HAP-1 (cell line): ENCODE data around the gene KRI1.
A peak's percentile ranks its signal among the peaks of the same experiment; 100 is the strongest.
"Not testable (repeated sequence)": the region's sequence is repeated elsewhere in the genome, so short reads cannot be mapped to it uniquely, and the experiment has no call there.

Source experiments
- DNase-seq, 2 experiments: peaks; one replicate each; pipeline ENCODE4 v3.0.0-alpha.2; 2016 to 2020; ENCODE audit warnings: low spot score in 2 of 2
- H3K27me3 ChIP-seq: fragments of 250-450 bp; sonication (Bioruptor Pico); 2 replicates; pipeline ENCODE4 v1.5.1; 2020; ENCODE audit warnings: low read depth, mild to moderate bottlenecking, moderate library complexity
- H3K36me3 ChIP-seq: fragments of 250-450 bp; sonication (Bioruptor Pico); replicated peaks from 2 replicates; pipeline ENCODE4 v1.5.1; 2020; ENCODE audit warnings: mild to moderate bottlenecking
- H3K4me1 ChIP-seq: fragments of 250-450 bp; sonication (Bioruptor Pico); 2 replicates; pipeline ENCODE4 v1.5.1; 2020; ENCODE audit warnings: mild to moderate bottlenecking
- H3K4me3 ChIP-seq: fragments of 250-450 bp; sonication (Bioruptor Pico); 2 replicates; pipeline ENCODE4 v1.5.1; 2020; ENCODE audit warnings: mild to moderate bottlenecking, moderate library complexity
- H3K9me3 ChIP-seq: fragments of 250-450 bp; sonication (Bioruptor Pico); 2 replicates; pipeline ENCODE4 v1.5.1; 2020; ENCODE audit warnings: mild to moderate bottlenecking, moderate library complexity
- in situ Hi-C: fragments of 300-500 bp; cut with MboI; formaldehyde crosslinking; loops from 3 replicates; pipeline ENCODE4 v1.14.3; 2020; ENCODE audit warnings: low sequenced_read_pairs, inconsistent platforms, mixed read lengths

KRI1 gene

GRCh38 chr19:10533646-10534386, 32.0 kb downstream of the KRI1 start:
- no peaks in the 10 kb centered on the region for H3K36me3 ChIP-seq
- 0 out of 2 replicates have a peak, but pooled peaks cover 2% of the 10 kb centered on the region for H3K4me1 ChIP-seq
- H3K27me3 ChIP-seq = 0 out of 2 replicates have a peak, but pooled peaks cover 3% of the 10 kb centered on the region
- in situ Hi-C loops = no loop called here
- no peak overlapping the region for H3K4me3 ChIP-seq
- no peak for DNase-seq
- H3K9me3 ChIP-seq = no peaks in the 10 kb centered on the region

DNA sequence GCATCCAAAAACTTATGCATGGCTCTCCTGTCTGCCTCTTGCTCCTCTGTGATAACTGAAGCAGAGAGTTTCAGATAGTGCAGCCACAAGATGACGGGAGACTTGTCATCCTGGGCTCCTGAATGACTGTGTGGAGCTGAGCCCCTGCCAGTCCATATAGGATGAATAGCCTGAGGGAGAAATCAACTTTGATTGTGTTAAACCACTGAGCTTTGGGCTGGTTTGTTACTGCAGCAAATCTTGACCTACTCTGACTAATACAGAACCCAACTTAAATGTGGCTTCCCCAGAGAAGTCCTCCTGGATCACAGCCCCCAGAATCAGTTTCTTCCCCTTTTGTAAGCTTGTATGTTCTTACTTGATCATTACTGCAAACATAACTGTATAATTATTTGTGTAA, 33.4 kb downstream of the KRI1 start:
- in situ Hi-C loops = no loop called here
- H3K4me3 ChIP-seq = no peak overlapping the region
- H3K9me3 ChIP-seq = no peaks in the 10 kb centered on the region
- no peaks in the 10 kb centered on the region for H3K36me3 ChIP-seq
- 0 out of 2 replicates have a peak, but pooled peaks cover 2% of the 10 kb centered on the region for H3K4me1 ChIP-seq
- no peak for DNase-seq
- H3K27me3 ChIP-seq = 0 out of 2 replicates have a peak, but pooled peaks cover 3% of the 10 kb centered on the region

DNA sequence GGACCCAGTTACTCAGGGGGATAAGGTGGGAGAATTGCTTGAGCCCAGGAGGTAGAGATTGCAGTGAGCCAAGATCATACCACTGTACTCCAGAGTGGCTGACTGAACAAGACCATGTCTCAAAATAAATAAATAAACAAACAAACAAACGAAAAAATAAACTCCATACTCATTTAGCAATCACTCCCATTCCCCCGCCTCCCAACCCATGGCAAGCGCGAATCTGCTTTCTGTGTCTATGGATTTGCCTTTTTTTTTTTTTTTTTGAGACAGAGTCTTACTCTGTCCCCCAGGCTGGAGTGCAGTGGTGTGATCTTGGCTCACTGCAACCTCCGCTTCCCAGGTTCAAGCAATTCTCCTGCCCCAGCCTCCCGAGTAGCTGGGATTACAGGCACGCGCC, 38.9 kb downstream of the KRI1 start:
- in situ Hi-C loops, DNase-seq, H3K36me3 ChIP-seq, H3K4me1 ChIP-seq, H3K9me3 ChIP-seq, H3K4me3 ChIP-seq, H3K27me3 ChIP-seq: not testable (repeated sequence)

DNA sequence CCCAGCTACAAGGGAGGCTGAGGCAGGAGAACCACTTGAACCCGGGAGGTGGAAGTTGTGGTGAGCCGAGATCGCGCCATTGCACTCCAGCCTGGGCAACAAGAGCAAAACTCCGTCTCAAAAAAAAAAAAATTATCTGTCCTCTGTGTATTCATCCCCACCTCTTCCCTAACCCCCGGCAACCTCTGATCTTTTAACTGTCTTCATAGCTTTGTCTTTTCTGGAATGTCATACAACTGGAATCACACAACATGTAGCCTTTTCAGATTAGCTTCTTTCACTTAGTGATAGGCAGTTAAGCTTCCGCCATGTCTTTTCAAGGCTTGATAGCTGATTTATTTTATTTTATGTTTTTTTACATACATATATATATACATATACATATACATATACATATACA, 40.2 kb downstream of the KRI1 start:
- no peak for DNase-seq
- no peaks in the 10 kb centered on the region for H3K36me3 ChIP-seq
- no peak overlapping the region for H3K4me3 ChIP-seq
- H3K9me3 ChIP-seq = no peaks in the 10 kb centered on the region
- in situ Hi-C loops = no loop called here
- H3K27me3 ChIP-seq = no peaks in the 10 kb centered on the region
- no peaks in the 10 kb centered on the region for H3K4me1 ChIP-seq

DNA sequence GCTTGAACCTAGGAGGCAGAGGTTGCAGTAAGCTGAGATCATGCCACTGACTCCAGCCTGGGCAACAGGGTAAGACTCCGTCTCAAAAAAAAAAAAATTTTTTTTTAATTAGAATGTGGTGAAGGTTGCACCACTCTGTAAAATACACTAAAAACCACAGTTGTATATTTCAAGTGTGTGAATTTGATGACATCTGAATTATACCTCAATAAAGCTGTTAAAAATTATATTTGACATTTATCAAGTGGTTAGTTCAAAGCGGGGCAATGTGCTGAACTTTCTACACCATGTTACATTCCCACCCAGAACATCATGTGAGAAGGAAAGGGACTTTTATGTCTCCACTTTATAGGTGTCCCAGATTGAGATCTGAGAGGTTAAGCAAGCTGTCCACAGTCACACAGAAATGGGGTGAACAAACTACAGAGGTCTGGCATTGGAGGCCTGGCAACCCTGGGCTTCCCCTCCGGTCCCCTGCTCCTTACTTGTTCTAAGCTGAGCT, 42.6 kb downstream of the KRI1 start:
- H3K36me3 ChIP-seq = no peaks in the 10 kb centered on the region
- DNase-seq = no peak
- H3K4me1 ChIP-seq = peaks cover under 1% of the 10 kb centered on the region
- in situ Hi-C loops = no loop called here
- H3K4me3 ChIP-seq = no peak overlapping the region
- no peaks in the 10 kb centered on the region; the same call in 1 of the 2 replicates for H3K27me3 ChIP-seq
- H3K9me3 ChIP-seq = no peaks in the 10 kb centered on the region

DNA sequence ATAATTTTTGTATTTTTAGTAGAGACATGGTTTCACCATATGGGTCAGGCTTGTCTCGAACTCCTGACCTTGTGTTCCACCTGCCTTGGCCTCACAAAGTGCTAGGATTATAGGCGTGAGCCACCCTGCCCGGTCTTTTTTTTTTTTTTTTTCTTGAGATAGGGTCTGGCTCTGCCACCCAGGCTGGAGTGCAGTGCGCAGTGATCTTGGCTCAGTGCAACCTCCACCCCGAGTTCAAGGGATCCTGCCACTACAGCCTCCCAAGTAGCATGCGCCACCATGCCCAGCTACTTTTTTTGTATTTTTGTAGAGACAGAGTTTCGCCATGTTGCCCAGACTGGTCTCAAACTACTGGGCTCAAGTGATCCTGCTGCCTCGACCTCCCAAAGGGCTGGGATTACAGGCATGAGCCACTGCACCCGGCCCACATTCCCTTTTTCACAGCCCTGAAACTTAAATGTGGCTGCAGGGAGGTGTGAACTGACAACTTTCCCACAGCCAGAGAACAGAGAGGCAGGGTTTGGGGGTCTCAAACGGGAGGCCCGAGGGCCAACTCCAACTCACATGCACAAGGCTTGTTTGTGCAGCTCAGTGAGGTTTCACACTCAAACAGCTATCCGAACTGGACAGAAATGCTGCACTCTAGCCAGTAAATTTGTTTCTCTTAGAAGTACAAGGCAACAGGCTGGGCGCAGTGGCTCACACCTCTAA, 44.2 kb downstream of the KRI1 start:
- H3K36me3 ChIP-seq = no peaks in the 10 kb centered on the region

GRCh38 chr19:10520652-10521318, 45.0 kb downstream of the KRI1 start:
- no peaks in the 10 kb centered on the region for H3K36me3 ChIP-seq
- no peaks in the 10 kb centered on the region for H3K9me3 ChIP-seq
- in situ Hi-C loops = no loop called here
- no peak overlapping the region for H3K4me3 ChIP-seq
- peaks cover 5% of the 10 kb centered on the region for H3K4me1 ChIP-seq
- H3K27me3 ChIP-seq = no peaks in the 10 kb centered on the region; the same call in 1 of the 2 replicates
- DNase-seq = no peak

More for the DNA sequence above, 44.2 kb downstream of the KRI1 start:
- H3K9me3 ChIP-seq = no peaks in the 10 kb centered on the region
- H3K27me3 ChIP-seq = no peaks in the 10 kb centered on the region; the same call in 1 of the 2 replicates
- in situ Hi-C loops = no loop called here
- DNase-seq = no peak
- no peak overlapping the region for H3K4me3 ChIP-seq
- H3K4me1 ChIP-seq = peaks cover 5% of the 10 kb centered on the region

DNA sequence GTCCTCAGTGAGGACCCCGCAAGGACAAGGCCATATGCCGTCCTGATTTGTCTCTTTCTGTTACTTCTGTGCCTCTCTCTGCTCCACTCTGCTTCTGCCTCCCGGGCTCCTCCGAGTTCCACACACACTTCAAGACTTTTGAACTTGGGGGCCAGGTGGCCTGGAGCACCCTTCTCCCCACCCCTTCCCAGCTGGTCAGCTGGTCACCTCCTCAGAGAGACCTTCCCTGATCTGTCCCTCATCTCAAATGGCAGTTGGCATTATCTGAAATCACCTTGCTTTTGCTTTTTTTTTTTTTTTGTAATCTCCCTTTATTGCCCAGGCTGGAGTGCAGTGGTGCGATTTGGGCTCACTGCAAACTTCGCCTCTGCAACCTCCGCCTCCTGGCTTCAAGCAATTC, 46.4 kb downstream of the KRI1 start:
- H3K4me3 ChIP-seq = no peak overlapping the region
- no peak for DNase-seq
- H3K36me3 ChIP-seq = no peaks in the 10 kb centered on the region
- in situ Hi-C loops = no loop called here
- peaks cover 5% of the 10 kb centered on the region for H3K4me1 ChIP-seq
- H3K27me3 ChIP-seq = no peaks in the 10 kb centered on the region; the same call in 1 of the 2 replicates
- no peaks in the 10 kb centered on the region for H3K9me3 ChIP-seq

GRCh38 chr19:10518444-10519361, 47.1 kb downstream of the KRI1 start:
- Histone ChIP-seq H3K27me3 (no peaks in the 10 kb centered on the region; the same call in 1 of the 2 replicates), H3K4me3 (no peak overlapping the region)
- no peak for DNase-seq

GRCh38 chr19:10517760-10518443, 47.9 kb downstream of the KRI1 start:
- in situ Hi-C loops = no loop called here

More at GRCh38 chr19:10518444-10519361, 47.1 kb downstream of the KRI1 start:
- Histone ChIP-seq H3K4me1 (peaks cover 5% of the 10 kb centered on the region), H3K9me3 (no peaks in the 10 kb centered on the region), H3K36me3 (no peaks in the 10 kb centered on the region)
- in situ Hi-C loops = no loop called here

DNA sequence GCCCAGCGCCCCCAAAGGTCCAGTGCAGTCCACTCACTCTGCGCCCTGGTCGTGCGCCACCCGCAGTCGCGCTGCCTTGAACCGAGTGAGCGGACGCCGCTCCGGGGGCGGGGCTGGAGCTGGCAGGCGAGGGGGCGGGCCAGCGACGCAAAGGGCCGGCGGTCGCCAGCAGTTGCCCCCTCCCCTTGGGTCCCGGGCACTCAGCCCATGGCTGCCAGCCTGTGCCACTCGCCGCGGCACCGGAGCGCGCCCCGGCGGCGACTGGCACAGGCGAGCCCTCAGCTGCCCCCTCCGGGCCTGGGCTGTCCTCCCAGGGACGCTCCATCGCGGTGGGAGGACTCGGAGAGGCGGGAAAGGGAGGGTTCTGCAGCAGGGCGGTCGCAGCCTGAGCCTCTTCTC, 48.5 kb downstream of the KRI1 start, which contains the start of gene S1PR5:
S1PR5 (minus strand) TSS at position 87 of the 399 bp plus-strand sequence. CDS start 2,436 bp downstream, outside the sequence.
- in situ Hi-C loops = no loop called here
- H3K4me1 ChIP-seq = peaks cover 5% of the 10 kb centered on the region
- no peaks in the 10 kb centered on the region; the same call in 1 of the 2 replicates for H3K27me3 ChIP-seq
- H3K9me3 ChIP-seq = no peaks in the 10 kb centered on the region
- peak in 1 of 2 experiments; percentile 77 for DNase-seq
- no peaks in the 10 kb centered on the region for H3K36me3 ChIP-seq
- peak within 1 kb of the TSS; percentile 54 for H3K4me3 ChIP-seq

More at GRCh38 chr19:10517760-10518443, 47.9 kb downstream of the KRI1 start:
- Histone ChIP-seq H3K4me3 (peak overlapping the region; percentile 54), H3K9me3 (no peaks in the 10 kb centered on the region), H3K4me1 (peaks cover 5% of the 10 kb centered on the region), H3K27me3 (no peaks in the 10 kb centered on the region; the same call in 1 of the 2 replicates), H3K36me3 (no peaks in the 10 kb centered on the region)
- DNase-seq = peak; percentile 59 to 81

DNA sequence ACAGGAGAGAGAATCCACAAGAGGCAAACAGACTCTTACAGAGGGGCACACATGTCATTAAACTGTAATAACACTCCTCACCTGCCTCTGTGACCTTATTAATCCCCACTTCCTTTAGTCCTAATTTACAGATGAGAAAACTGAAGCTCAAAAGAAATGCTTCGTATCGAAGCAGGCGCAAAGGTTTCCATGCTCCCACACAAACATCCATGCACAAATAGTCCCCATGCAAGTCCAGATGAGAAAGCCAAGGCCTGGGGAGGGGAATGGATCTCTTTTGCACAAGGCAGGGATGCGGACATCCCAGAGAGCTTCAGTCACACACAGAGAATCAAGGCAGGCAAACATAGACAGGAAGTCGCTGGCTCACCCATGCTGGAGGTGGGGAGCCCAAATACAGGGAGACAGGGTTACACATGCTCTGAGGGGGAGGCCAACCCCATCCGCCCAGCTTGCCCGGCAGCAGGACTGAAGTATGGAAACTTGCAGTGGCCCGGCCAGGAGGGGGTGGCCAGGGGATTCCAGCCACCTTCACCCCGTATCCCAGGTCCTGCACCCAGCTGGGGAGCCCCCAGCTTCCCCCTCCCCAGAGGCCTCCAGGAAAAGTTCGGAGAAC, 49.0 kb downstream of the KRI1 start:
- Histone ChIP-seq H3K9me3 (no peaks in the 10 kb centered on the region), H3K4me3 (peak overlapping the region; percentile 54), H3K27me3 (no peaks in the 10 kb centered on the region; the same call in 1 of the 2 replicates), H3K36me3 (no peaks in the 10 kb centered on the region), H3K4me1 (peaks cover 5% of the 10 kb centered on the region)
- DNase-seq = peak in 1 of 2 experiments; percentile 29
- in situ Hi-C loops = no loop called here
